DND-41 (cell line): ENCODE measurements around the gene PCED1A.
"Not testable (repeated sequence)": the region's sequence is repeated elsewhere in the genome, so short reads cannot be mapped to it uniquely, and the experiment has no call there.

Experiments used
- ATAC-seq: fragments of 200-7000 bp; cut with Tn5 transposase; 3 replicates; pipeline ENCODE4 v1.9.1; 2021; ENCODE audit warnings: low read depth; ENCODE audit not compliant: insufficient read depth
- DNase-seq: peaks from one replicate; pipeline ENCODE4 v3.0.0-alpha.2; 2020
- H2AFZ ChIP-seq: 2 replicates; pipeline ENCODE4 v1.6.0; 2012; ENCODE audit warnings: low read depth, low read length
- H3K27ac ChIP-seq: 2 replicates; pipeline ENCODE4 v1.5.1; 2012; ENCODE audit warnings: low read length, inconsistent platforms
- H3K27me3 ChIP-seq: fragments of 200-600 bp; sonication (generic); 2 replicates; pipeline ENCODE4 v1.6.0; 2012; ENCODE audit warnings: low read length, mild to moderate bottlenecking, inconsistent platforms; ENCODE audit not compliant: insufficient read depth, poor library complexity
- H3K36me3 ChIP-seq: 2 replicates; pipeline ENCODE4 v1.5.1; 2012; ENCODE audit warnings: low read length, inconsistent platforms; ENCODE audit not compliant: insufficient read depth
- H3K4me1 ChIP-seq: 2 replicates; pipeline ENCODE4 v1.5.1; 2012; ENCODE audit warnings: mild to moderate bottlenecking, low read length; ENCODE audit not compliant: insufficient read depth
- H3K4me2 ChIP-seq: 2 replicates; pipeline ENCODE4 v1.6.0; 2012; ENCODE audit warnings: mild to moderate bottlenecking, moderate library complexity, low read length, inconsistent platforms; ENCODE audit not compliant: insufficient read depth
- H3K4me3 ChIP-seq, 2 experiments: fragments of 200-600 bp in 1 of 2; shearing (Covaris generic) in 1 of 2; 2 replicates each; pipeline ENCODE4 v1.5.1; 2012 to 2016; ENCODE audit warnings: inconsistent platforms in 2 of 2, low read length in 2 of 2, mild to moderate bottlenecking in 2 of 2, low read depth in 1 of 2, moderate library complexity in 1 of 2
- H3K79me2 ChIP-seq: 2 replicates; pipeline ENCODE4 v1.6.0; 2012; ENCODE audit warnings: low read length, inconsistent platforms; ENCODE audit not compliant: insufficient read depth
- H3K9ac ChIP-seq: 2 replicates; pipeline ENCODE4 v1.6.0; 2012; ENCODE audit warnings: low read depth, mild to moderate bottlenecking, inconsistent platforms, low read length, moderate library complexity
- H3K9me3 ChIP-seq: 2 replicates; pipeline ENCODE4 v1.5.1; 2012; ENCODE audit warnings: low read length, moderate library complexity, mild to moderate bottlenecking, inconsistent platforms; ENCODE audit not compliant: insufficient read depth, severe bottlenecking
- H4K20me1 ChIP-seq: 2 replicates; pipeline ENCODE4 v1.6.0; 2012; ENCODE audit warnings: low read length; ENCODE audit not compliant: insufficient read depth
- CTCF ChIP-seq: IDR thresholded peaks from 2 replicates; pipeline ENCODE4 v1.5.1; 2012; ENCODE audit warnings: borderline replicate concordance, low read length, moderate library complexity, mild to moderate bottlenecking; ENCODE audit not compliant: poor library complexity, severe bottlenecking; ENCODE audit errors: extremely low read depth
- EZH2 ChIP-seq: IDR thresholded peaks from 3 replicates; pipeline ENCODE4 v1.6.1; 2012; ENCODE audit warnings: borderline replicate concordance, low read depth, mild to moderate bottlenecking, moderate library complexity, low read length, inconsistent platforms; ENCODE audit not compliant: severe bottlenecking

Gene PCED1A

GRCh38 chr20:2812189-2812588, 28.3 kb downstream of the PCED1A start:
- no peak for ATAC-seq
- Histone ChIP-seq H3K9ac (no peak overlapping the region), H3K27ac (no peak overlapping the region), H3K36me3 (no peaks in the 10 kb centered on the region), H3K4me3 (no peak overlapping the region), H3K79me2 (no peaks in the 10 kb centered on the region), H3K9me3 (peaks cover 4% of the 10 kb centered on the region), H3K27me3 (peaks cover 12% of the 10 kb centered on the region), H2AFZ (no peak overlapping the region), H3K4me2 (no peak overlapping the region), H3K4me1 (no peaks in the 10 kb centered on the region), H4K20me1 (peaks cover 33% of the 10 kb centered on the region)
- no peak for DNase-seq
- no peak for TF ChIP-seq EZH2
- no peak for TF ChIP-seq CTCF

- H2AFZ ChIP-seq: no peak overlapping the region
- no peak for TF ChIP-seq CTCF
- no peak for TF ChIP-seq EZH2
- H3K36me3 ChIP-seq: no peaks in the 10 kb centered on the region
- no peaks in the 10 kb centered on the region for H3K4me1 ChIP-seq
- H4K20me1 ChIP-seq: peaks cover 19% of the 10 kb centered on the region; the same call in 1 of the 2 replicates
- no peaks in the 10 kb centered on the region for H3K79me2 ChIP-seq
- no peak overlapping the region for H3K4me2 ChIP-seq
- H3K27ac ChIP-seq: no peak overlapping the region
- H3K27me3 ChIP-seq: peaks cover 16% of the 10 kb centered on the region
- H3K4me3 ChIP-seq: no peak overlapping the region
- no peak overlapping the region for H3K9ac ChIP-seq
- peaks cover 4% of the 10 kb centered on the region for H3K9me3 ChIP-seq
- DNase-seq (no peak), ATAC-seq (no peak)
These were observed 30.8 kb downstream of the PCED1A start for GRCh38 chr20:2809690-2810089.

GRCh38 chr20:2807929-2808328, 32.5 kb downstream of the PCED1A start:
- H3K4me3 ChIP-seq, H3K9ac ChIP-seq, DNase-seq, H3K4me1 ChIP-seq, ATAC-seq, H3K4me2 ChIP-seq, H3K9me3 ChIP-seq, H3K36me3 ChIP-seq, H3K79me2 ChIP-seq, H3K27ac ChIP-seq, H2AFZ ChIP-seq: not testable (repeated sequence)
- H4K20me1 ChIP-seq: peaks cover 10% of the 10 kb centered on the region; the same call in 1 of the 2 replicates
- peaks cover 11% of the 10 kb centered on the region for H3K27me3 ChIP-seq

DNA sequence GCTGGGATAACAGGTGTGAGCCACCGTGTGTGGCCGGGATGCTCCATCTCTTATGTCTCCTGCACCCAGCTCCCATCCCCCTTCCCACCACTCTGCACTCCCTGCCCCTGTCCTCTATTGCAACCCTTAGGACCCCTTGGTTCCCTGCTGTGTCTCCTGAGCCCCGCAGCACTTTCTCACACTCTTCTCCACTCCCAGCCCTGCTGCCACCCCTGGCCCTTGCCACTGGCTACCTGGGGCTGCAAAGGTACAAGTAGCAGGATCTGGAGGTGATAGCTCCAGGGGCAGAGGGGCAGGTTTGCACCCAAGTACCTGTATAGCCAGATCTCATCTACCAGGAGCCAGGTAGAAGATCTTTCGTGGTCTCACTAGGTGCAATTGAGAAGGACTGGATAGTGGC, 33.4 kb downstream of the PCED1A start:
- peaks cover 14% of the 10 kb centered on the region for H3K27me3 ChIP-seq
- peaks cover 10% of the 10 kb centered on the region; the same call in 1 of the 2 replicates for H4K20me1 ChIP-seq
- no peak overlapping the region for H3K27ac ChIP-seq
- H2AFZ ChIP-seq: no peak overlapping the region
- H3K36me3 ChIP-seq: no peaks in the 10 kb centered on the region
- H3K79me2 ChIP-seq: no peaks in the 10 kb centered on the region
- no peak for DNase-seq
- H3K4me1 ChIP-seq: no peaks in the 10 kb centered on the region
- H3K9ac ChIP-seq: no peak overlapping the region
- TF ChIP-seq EZH2 (no peak), CTCF (no peak)
- H3K4me3 ChIP-seq: no peak overlapping the region
- no peak for ATAC-seq
- no peaks in the 10 kb centered on the region for H3K9me3 ChIP-seq
- H3K4me2 ChIP-seq: no peak overlapping the region
